ENCODE results near the gene LRRC49.

LRRC49 gene

GRCh38 chr15:70854666-70854976 lies 38.0 kb upstream of the LRRC49 start:
- no peaks in the 10 kb centered on the region for H3K4me1 ChIP-seq (ENCODE audit: control insufficient read depth, low read length)

GRCh38 chr15:70855764-70856163 lies 36.9 kb upstream of the LRRC49 start:
- no peak for TF ChIP-seq EZH2phosphoT487 (IDR thresholded peaks at IDR 0.05; ENCODE audit: borderline replicate concordance, low read length)
- no peak for TF ChIP-seq CTCF (IDR thresholded peaks at IDR 0.05; ENCODE audit: low read depth, low read length, poor library complexity, severe bottlenecking)
- no peaks in the 10 kb centered on the region for H3K9me3 ChIP-seq (ENCODE audit: control insufficient read depth, insufficient read depth, low read length)
- H3K9me2 ChIP-seq (replicated peaks; ENCODE audit: control insufficient read depth, low read length) = no peaks in the 10 kb centered on the region
- H3K79me2 ChIP-seq (ENCODE audit: control insufficient read depth, low read length) = no peaks in the 10 kb centered on the region
- no peaks in the 10 kb centered on the region for H3F3A ChIP-seq (ENCODE audit: control insufficient read depth, insufficient read depth)
- no peak overlapping the region for H3K4me2 ChIP-seq (ENCODE audit: low read length)
- H3K36me3 ChIP-seq (ENCODE audit: control insufficient read depth, low read length) = no peaks in the 10 kb centered on the region
- H4K20me1 ChIP-seq (ENCODE audit: control insufficient read depth, insufficient read depth, low read depth, low read length) = no peaks in the 10 kb centered on the region
- no peak overlapping the region for H3K4me3 ChIP-seq (ENCODE audit: low read length)
- no peaks in the 10 kb centered on the region for H3K4me1 ChIP-seq (ENCODE audit: control insufficient read depth, low read length)
- no peak overlapping the region for H3K27ac ChIP-seq (ENCODE audit: low read depth, low read length)
- H3K27me3 ChIP-seq (ENCODE audit: control insufficient read depth, low read length) = 0 out of 2 replicates have a peak, but pooled peaks cover 2% of the 10 kb centered on the region

More at GRCh38 chr15:70854666-70854976, 38.0 kb upstream of the LRRC49 start:
- Histone ChIP-seq H3K79me2 (ENCODE audit: control insufficient read depth, low read length) (no peaks in the 10 kb centered on the region), H3K36me3 (ENCODE audit: control insufficient read depth, low read length) (no peaks in the 10 kb centered on the region), H3K27ac (ENCODE audit: low read depth, low read length) (no peak overlapping the region), H4K20me1 (ENCODE audit: control insufficient read depth, insufficient read depth, low read depth, low read length) (no peaks in the 10 kb centered on the region), H3K9me2 (replicated peaks; ENCODE audit: control insufficient read depth, low read length) (no peaks in the 10 kb centered on the region), H3F3A (ENCODE audit: control insufficient read depth, insufficient read depth) (no peaks in the 10 kb centered on the region), H3K4me3 (ENCODE audit: low read length) (no peak overlapping the region), H3K4me2 (ENCODE audit: low read length) (no peak overlapping the region), H3K27me3 (ENCODE audit: control insufficient read depth, low read length) (peaks cover 5% of the 10 kb centered on the region; the same call in 1 of the 2 replicates), H3K9me3 (ENCODE audit: control insufficient read depth, insufficient read depth, low read length) (no peaks in the 10 kb centered on the region)
- TF ChIP-seq EZH2phosphoT487 (IDR thresholded peaks at IDR 0.05; ENCODE audit: borderline replicate concordance, low read length) = no peak
- no peak for TF ChIP-seq CTCF (IDR thresholded peaks at IDR 0.05; ENCODE audit: low read depth, low read length, poor library complexity, severe bottlenecking)

GRCh38 chr15:70856177-70856883 lies 36.3 kb upstream of the LRRC49 start:
- Histone ChIP-seq H3K36me3 (ENCODE audit: control insufficient read depth, low read length) (no peaks in the 10 kb centered on the region), H3K4me2 (ENCODE audit: low read length) (no peak overlapping the region), H3K9me3 (ENCODE audit: control insufficient read depth, insufficient read depth, low read length) (no peaks in the 10 kb centered on the region), H3K27me3 (ENCODE audit: control insufficient read depth, low read length) (0 out of 2 replicates have a peak, but pooled peaks cover 2% of the 10 kb centered on the region), H3K9me2 (replicated peaks; ENCODE audit: control insufficient read depth, low read length) (no peaks in the 10 kb centered on the region), H3K4me3 (ENCODE audit: low read length) (no peak overlapping the region), H3K27ac (ENCODE audit: low read depth, low read length) (no peak overlapping the region), H3F3A (ENCODE audit: control insufficient read depth, insufficient read depth) (no peaks in the 10 kb centered on the region), H4K20me1 (ENCODE audit: control insufficient read depth, insufficient read depth, low read depth, low read length) (no peaks in the 10 kb centered on the region), H3K4me1 (ENCODE audit: control insufficient read depth, low read length) (no peaks in the 10 kb centered on the region), H3K79me2 (ENCODE audit: control insufficient read depth, low read length) (no peaks in the 10 kb centered on the region)
- TF ChIP-seq CTCF (IDR thresholded peaks at IDR 0.05; ENCODE audit: low read depth, low read length, poor library complexity, severe bottlenecking) (no peak), EZH2phosphoT487 (IDR thresholded peaks at IDR 0.05; ENCODE audit: borderline replicate concordance, low read length) (no peak)
